Stimulated activated CD4-positive, alpha-beta T cell treated with anti-CD3 and anti-CD28 coated beads, Interleukin-12 subunit alpha, Interleukin-12 subunit beta, amount 100 ng/mL, for 4 hours (primary cell): ENCODE results near the gene HDLBP.

Experiments
- DNase-seq: peaks from one replicate; pipeline ENCODE4 v3.0.0-alpha.2; 2020

HDLBP gene

GRCh38 chr2:241249654-241250053 lies 65.8 kb downstream of the HDLBP start:
- no peak for DNase-seq

GRCh38 chr2:241248897-241249296 lies 66.6 kb downstream of the HDLBP start:
- DNase-seq = no peak

- DNase-seq = no peak
These were observed 67.2 kb downstream of the HDLBP start for GRCh38 chr2:241248289-241248688.

GRCh38 chr2:241244368-241244767 lies 71.1 kb downstream of the HDLBP start:
- DNase-seq = no peak

GRCh38 chr2:241242306-241242705 lies 73.2 kb downstream of the HDLBP start:
- no peak for DNase-seq

- DNase-seq = no peak
These were observed 73.8 kb downstream of the HDLBP start for GRCh38 chr2:241241669-241242068.

- DNase-seq = no peak
These were observed 75.0 kb downstream of the HDLBP start for GRCh38 chr2:241240320-241241004.

GRCh38 chr2:241239552-241240202 lies 75.8 kb downstream of the HDLBP start:
- DNase-seq = no peak

GRCh38 chr2:241238693-241239198 lies 76.7 kb downstream of the HDLBP start:
- no peak for DNase-seq

- no peak for DNase-seq
These were observed 77.5 kb downstream of the HDLBP start for GRCh38 chr2:241237949-241238371.

- no peak for DNase-seq
These were observed 78.4 kb downstream of the HDLBP start for GRCh38 chr2:241237047-241237446.

GRCh38 chr2:241235859-241236593 lies 79.4 kb downstream of the HDLBP start:
- no peak for DNase-seq

GRCh38 chr2:241234962-241235740 lies 80.3 kb downstream of the HDLBP start:
- no peak for DNase-seq

GRCh38 chr2:241234066-241234790 lies 81.2 kb downstream of the HDLBP start:
- DNase-seq = no peak

GRCh38 chr2:241232736-241233575 lies 82.5 kb downstream of the HDLBP start:
- no peak for DNase-seq

GRCh38 chr2:241230435-241230834 lies 85.0 kb downstream of the HDLBP start:
- no peak for DNase-seq

GRCh38 chr2:241229563-241230401 lies 85.7 kb downstream of the HDLBP start:
- DNase-seq = no peak

- DNase-seq = no peak
These were observed 86.5 kb downstream of the HDLBP start for GRCh38 chr2:241228860-241229516.

- DNase-seq = no peak
These were observed 87.2 kb downstream of the HDLBP start for GRCh38 chr2:241228081-241228859.
